ENCODE results near the gene OPN1SW.

DNA sequence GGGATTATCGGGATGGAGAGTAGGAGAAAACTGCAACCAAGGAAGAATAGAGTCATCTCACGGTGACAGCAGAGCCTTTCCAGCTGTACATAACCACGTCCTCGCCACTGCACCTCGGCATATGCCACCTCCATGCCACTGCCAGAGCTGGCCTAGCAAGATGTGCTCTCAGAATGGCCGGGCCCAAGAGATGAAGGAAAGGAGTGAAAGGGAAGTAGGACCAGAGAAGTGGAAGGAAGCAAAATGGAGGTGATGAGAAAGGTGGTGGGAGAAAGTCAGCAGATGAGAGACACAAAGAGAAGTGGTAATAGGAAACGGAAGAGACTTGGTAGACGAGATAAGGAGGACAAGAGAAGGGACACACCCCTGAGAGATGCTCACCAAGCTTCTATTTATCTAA, 44.4 kb downstream of the OPN1SW start:
- TF ChIP-seq POLR2A (IDR thresholded peaks at IDR 0.05) (no peak), POLR2AphosphoS5 (IDR thresholded peaks at IDR 0.05) (no peak)

Data from breast epithelium (tissue), 3 donors.